Mesendoderm (in vitro differentiated cells): Measurements from ENCODE around the gene CREBBP.

Experiments used
- DNase-seq: peaks from one replicate; pipeline ENCODE4 v3.0.0; 2013
- H2AK5ac ChIP-seq: 2 replicates; pipeline ENCODE4 v1.6.1; 2013; ENCODE audit warnings: low read length, inconsistent platforms
- H2BK120ac ChIP-seq: 2 replicates; pipeline ENCODE4 v1.6.1; 2013; ENCODE audit warnings: low read depth, mild to moderate bottlenecking, low read length, moderate library complexity, mixed read lengths
- H2BK15ac ChIP-seq: replicated peaks from 2 replicates; pipeline ENCODE4 v1.6.1; 2013; ENCODE audit warnings: low read depth, mild to moderate bottlenecking, moderate library complexity
- H2BK5ac ChIP-seq: 2 replicates; pipeline ENCODE4 v1.6.1; 2013; ENCODE audit warnings: low read length, inconsistent platforms
- H3K18ac ChIP-seq: 2 replicates; pipeline ENCODE4 v1.6.1; 2013; ENCODE audit warnings: mild to moderate bottlenecking, low read length, mixed read lengths
- H3K23ac ChIP-seq: one replicate; pipeline ENCODE4 v1.6.1; 2013; ENCODE audit warnings: low read length
- H3K27ac ChIP-seq: 2 replicates; pipeline ENCODE4 v1.5.1; 2013; ENCODE audit warnings: low read depth, mild to moderate bottlenecking, inconsistent platforms, low read length, moderate library complexity
- H3K27me3 ChIP-seq: 2 replicates; pipeline ENCODE4 v1.6.1; 2013; ENCODE audit warnings: low read length, control low read depth, mild to moderate bottlenecking, inconsistent platforms; ENCODE audit not compliant: insufficient read depth, poor library complexity
- H3K36me3 ChIP-seq: 2 replicates; pipeline ENCODE4 v1.6.1; 2013; ENCODE audit warnings: low read length, inconsistent platforms; ENCODE audit not compliant: control insufficient read depth, insufficient read depth
- H3K4ac ChIP-seq: one replicate; pipeline ENCODE4 v1.6.1; 2013; ENCODE audit warnings: low read depth, mild to moderate bottlenecking, low read length, moderate library complexity
- H3K4me1 ChIP-seq: 2 replicates; pipeline ENCODE4 v1.6.1; 2013; ENCODE audit warnings: low read depth, low read length, inconsistent platforms; ENCODE audit not compliant: control insufficient read depth
- H3K4me2 ChIP-seq: 2 replicates; pipeline ENCODE4 v1.6.1; 2013; ENCODE audit warnings: low read length
- H3K4me3 ChIP-seq: 2 replicates; pipeline ENCODE4 v1.5.1; 2013; ENCODE audit warnings: mild to moderate bottlenecking, low read length
- H3K56ac ChIP-seq: one replicate; pipeline ENCODE4 v1.6.1; 2013; ENCODE audit warnings: low read length
- H3K79me1 ChIP-seq: 2 replicates; pipeline ENCODE4 v1.6.1; 2013; ENCODE audit warnings: low read length, inconsistent platforms
- H3K79me2 ChIP-seq: 2 replicates; pipeline ENCODE4 v1.6.1; 2013; ENCODE audit warnings: mild to moderate bottlenecking, low read length; ENCODE audit not compliant: control insufficient read depth, insufficient read depth
- H3K9ac ChIP-seq: 2 replicates; pipeline ENCODE4 v1.6.1; 2013; ENCODE audit warnings: low read length, inconsistent platforms
- H4K5ac ChIP-seq: one replicate; pipeline ENCODE4 v1.6.1; 2013; ENCODE audit warnings: low read length
- H4K8ac ChIP-seq: one replicate; pipeline ENCODE4 v1.6.1; 2013; ENCODE audit warnings: low read depth, mild to moderate bottlenecking, control low read depth, low read length, moderate library complexity
- WGBS: extraction: QIAGEN DNeasy Blood & Tissue Kit; methylation state at CpG from one replicate; pipeline ENCODE4 v1.1.7; 2013; ENCODE audit warnings: low lambda C conversion rate, missing lambda C conversion rate; ENCODE audit not compliant: insufficient coverage; ENCODE audit errors: extremely low coverage; 5-methylcytosine and 5-hydroxymethylcytosine counted together

Gene CREBBP

GRCh38 chr16:3850544-3850899, 30.0 kb downstream of the CREBBP start:
- H3K9ac ChIP-seq = no peak overlapping the region
- no peaks in the 10 kb centered on the region for H3K36me3 ChIP-seq
- no peak overlapping the region for H3K56ac ChIP-seq
- no peak overlapping the region for H2BK5ac ChIP-seq
- no peak overlapping the region for H3K4ac ChIP-seq
- H2BK15ac ChIP-seq = no peak overlapping the region
- H4K5ac ChIP-seq = no peak overlapping the region
- peaks cover 57% of the 10 kb centered on the region for H3K79me2 ChIP-seq
- no peaks in the 10 kb centered on the region for H3K27me3 ChIP-seq
- H3K4me3 ChIP-seq = no peak overlapping the region
- H4K8ac ChIP-seq = no peak overlapping the region
- no peak overlapping the region for H3K23ac ChIP-seq
- H3K27ac ChIP-seq = no peak overlapping the region
- no CpG with 5 or more reads among the region's 10 CpGs for WGBS
- DNase-seq = no peak
- H2AK5ac ChIP-seq = no peak overlapping the region
- no peaks in the 10 kb centered on the region for H3K4me1 ChIP-seq
- H2BK120ac ChIP-seq = no peak overlapping the region
- no peak overlapping the region for H3K4me2 ChIP-seq
- peaks cover 19% of the 10 kb centered on the region for H3K79me1 ChIP-seq
- no peak overlapping the region for H3K18ac ChIP-seq

GRCh38 chr16:3849751-3850543, 30.6 kb downstream of the CREBBP start:
- peaks cover 16% of the 10 kb centered on the region for H3K79me1 ChIP-seq
- no peak overlapping the region for H3K27ac ChIP-seq
- no peak overlapping the region for H3K4ac ChIP-seq
- H2AK5ac ChIP-seq = no peak overlapping the region
- no peak overlapping the region for H3K56ac ChIP-seq
- no peak for DNase-seq
- H3K4me1 ChIP-seq = no peaks in the 10 kb centered on the region
- no peaks in the 10 kb centered on the region for H3K36me3 ChIP-seq
- no peak overlapping the region for H3K4me3 ChIP-seq
- H3K4me2 ChIP-seq = no peak overlapping the region
- H4K8ac ChIP-seq = no peak overlapping the region
- peaks cover 56% of the 10 kb centered on the region for H3K79me2 ChIP-seq
- H2BK5ac ChIP-seq = no peak overlapping the region
- no peak overlapping the region for H2BK120ac ChIP-seq
- no peak overlapping the region for H2BK15ac ChIP-seq
- H3K27me3 ChIP-seq = no peaks in the 10 kb centered on the region
- H4K5ac ChIP-seq = no peak overlapping the region
- no peak overlapping the region for H3K9ac ChIP-seq
- no CpG with 5 or more reads among the region's 19 CpGs for WGBS
- H3K23ac ChIP-seq = no peak overlapping the region
- no peak overlapping the region for H3K18ac ChIP-seq

- no peak overlapping the region for H2BK15ac ChIP-seq
- DNase-seq = no peak
- H3K79me2 ChIP-seq = peaks cover 43% of the 10 kb centered on the region
- H3K27me3 ChIP-seq = no peaks in the 10 kb centered on the region
- no peak overlapping the region for H3K56ac ChIP-seq
- H3K23ac ChIP-seq = no peak overlapping the region
- WGBS = no CpG with 5 or more reads among the region's 6 CpGs
- no peak overlapping the region for H3K18ac ChIP-seq
- H3K4me2 ChIP-seq = no peak overlapping the region
- H3K4ac ChIP-seq = no peak overlapping the region
- no peak overlapping the region for H2BK120ac ChIP-seq
- no peaks in the 10 kb centered on the region for H3K36me3 ChIP-seq
- H3K4me3 ChIP-seq = no peak overlapping the region
- H2AK5ac ChIP-seq = no peak overlapping the region
- H3K79me1 ChIP-seq = peaks cover 6% of the 10 kb centered on the region
- no peak overlapping the region for H4K8ac ChIP-seq
- no peak overlapping the region for H3K9ac ChIP-seq
- no peak overlapping the region for H2BK5ac ChIP-seq
- H3K4me1 ChIP-seq = peaks cover 1% of the 10 kb centered on the region
- H3K27ac ChIP-seq = no peak overlapping the region
- no peak overlapping the region for H4K5ac ChIP-seq
Observed at GRCh38 chr16:3846595-3847091, 33.9 kb downstream of the CREBBP start.

- Histone ChIP-seq H2BK5ac (no peak overlapping the region), H3K27me3 (no peaks in the 10 kb centered on the region), H2BK120ac (no peak overlapping the region), H3K56ac (no peak overlapping the region), H3K4ac (no peak overlapping the region), H3K4me3 (no peak overlapping the region), H3K4me1 (peaks cover 1% of the 10 kb centered on the region), H3K18ac (no peak overlapping the region), H3K9ac (no peak overlapping the region), H3K23ac (no peak overlapping the region), H3K36me3 (no peaks in the 10 kb centered on the region), H4K8ac (no peak overlapping the region), H3K27ac (no peak overlapping the region), H2BK15ac (no peak overlapping the region), H3K79me2 (peaks cover 45% of the 10 kb centered on the region), H2AK5ac (no peak overlapping the region), H4K5ac (no peak overlapping the region), H3K79me1 (peaks cover 6% of the 10 kb centered on the region), H3K4me2 (no peak overlapping the region)
- no peak for DNase-seq
Observed at GRCh38 chr16:3846087-3846486, 34.4 kb downstream of the CREBBP start.

- H2BK120ac ChIP-seq = no peak overlapping the region
- WGBS = no CpG with 5 or more reads among the region's 3 CpGs
Observed at GRCh38 chr16:3842994-3843393, 37.5 kb downstream of the CREBBP start.

More at GRCh38 chr16:3842994-3843393, 37.5 kb downstream of the CREBBP start:
- H2BK5ac ChIP-seq = no peak overlapping the region
- H2BK15ac ChIP-seq = no peak overlapping the region
- no peaks in the 10 kb centered on the region for H3K27me3 ChIP-seq
- H3K4me3 ChIP-seq = no peak overlapping the region
- H3K56ac ChIP-seq = no peak overlapping the region
- peaks cover 8% of the 10 kb centered on the region for H3K79me1 ChIP-seq
- DNase-seq = no peak
- no peak overlapping the region for H2AK5ac ChIP-seq
- no peak overlapping the region for H4K8ac ChIP-seq
- H3K4ac ChIP-seq = no peak overlapping the region
- peaks cover 1% of the 10 kb centered on the region for H3K4me1 ChIP-seq
- no peak overlapping the region for H3K18ac ChIP-seq
- H3K27ac ChIP-seq = no peak overlapping the region
- H3K79me2 ChIP-seq = peaks cover 45% of the 10 kb centered on the region
- H3K9ac ChIP-seq = no peak overlapping the region
- no peak overlapping the region for H3K23ac ChIP-seq
- no peak overlapping the region for H3K4me2 ChIP-seq
- no peaks in the 10 kb centered on the region for H3K36me3 ChIP-seq
- no peak overlapping the region for H4K5ac ChIP-seq
